Lower leg skin (tissue), 4 donors: ENCODE data around the gene PIEZO2. TPM values are rescaled to one million over a fixed set of nuclear protein-coding genes. Genes with fewer than 3 reads are reported as not detected.
A peak's percentile ranks its signal among the peaks of the same experiment; 100 is the strongest.

ENCODE experiments used
- DNase-seq, 2 donors: peaks; one replicate each; pipeline ENCODE4 v3.0.0-alpha.2; 2019; ENCODE audit warnings: low spot score in 2 of 2
- H3K4me3 ChIP-seq: fragments of 200-600 bp; sonication (generic); 2 replicates; pipeline ENCODE4 v1.5.1; 2017; ENCODE audit warnings: mild to moderate bottlenecking, low read depth; ENCODE audit not compliant: poor library complexity, severe bottlenecking
- POLR2A ChIP-seq, 2 donors: fragments of 450-650 bp; IDR thresholded peaks; one replicate each; pipeline ENCODE4 v1.6.1; 2016 to 2017; ENCODE audit warnings: antibody characterized with exemption in 2 of 2, mild to moderate bottlenecking in 1 of 2, moderate library complexity in 1 of 2
- whole genome bisulfite sequencing, 2 donors: methylation state at CpG; one replicate each; pipeline ENCODE4 v1.1.5; 2018; 5-methylcytosine and 5-hydroxymethylcytosine counted together
- intact Hi-C: fragments of 100-400 bp; cut with DNase I; formaldehyde crosslinking; loops from one replicate; pipeline ENCODE4 v1.15.0; 2023; ENCODE audit warnings: low total_unique reads
- total RNA-seq, 4 donors: library from RNA; depleted of rRNA; stranded (reverse); fragments of >200 nt; gene quantifications; one replicate each; pipeline ENCODE4 v1.1.0, GENCODE V29; 2016
- TF ChIP-seq, protein P1 (sequence below), 3 donors: fragments of 450-650 bp; IDR thresholded peaks; one replicate each; pipeline ENCODE4 v1.5.1; 2016; ENCODE audit warnings: antibody characterized with exemption in 3 of 3, mild to moderate bottlenecking in 3 of 3, moderate library complexity in 2 of 3

PIEZO2 gene
- total RNA-seq, 4 donors from 2014 or later, result 0.30 to 1.8 (median 0.64) TPM

- no peak for TF ChIP-seq POLR2A (IDR thresholded peaks at IDR 0.05)
- TF ChIP-seq, protein P1, sequence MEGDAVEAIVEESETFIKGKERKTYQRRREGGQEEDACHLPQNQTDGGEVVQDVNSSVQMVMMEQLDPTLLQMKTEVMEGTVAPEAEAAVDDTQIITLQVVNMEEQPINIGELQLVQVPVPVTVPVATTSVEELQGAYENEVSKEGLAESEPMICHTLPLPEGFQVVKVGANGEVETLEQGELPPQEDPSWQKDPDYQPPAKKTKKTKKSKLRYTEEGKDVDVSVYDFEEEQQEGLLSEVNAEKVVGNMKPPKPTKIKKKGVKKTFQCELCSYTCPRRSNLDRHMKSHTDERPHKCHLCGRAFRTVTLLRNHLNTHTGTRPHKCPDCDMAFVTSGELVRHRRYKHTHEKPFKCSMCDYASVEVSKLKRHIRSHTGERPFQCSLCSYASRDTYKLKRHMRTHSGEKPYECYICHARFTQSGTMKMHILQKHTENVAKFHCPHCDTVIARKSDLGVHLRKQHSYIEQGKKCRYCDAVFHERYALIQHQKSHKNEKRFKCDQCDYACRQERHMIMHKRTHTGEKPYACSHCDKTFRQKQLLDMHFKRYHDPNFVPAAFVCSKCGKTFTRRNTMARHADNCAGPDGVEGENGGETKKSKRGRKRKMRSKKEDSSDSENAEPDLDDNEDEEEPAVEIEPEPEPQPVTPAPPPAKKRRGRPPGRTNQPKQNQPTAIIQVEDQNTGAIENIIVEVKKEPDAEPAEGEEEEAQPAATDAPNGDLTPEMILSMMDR (IDR thresholded peaks at IDR 0.05), result no peak
- H3K4me3 ChIP-seq, result no peak overlapping the region
- WGBS, 2 donors, result 77 to 88% methylated on average over 4 of the region's 4 CpGs
- intact Hi-C loops, result loop anchor here (10.0 kb wide), 1 partner anchor 187 kb away; no protein-coding TSS in a partner anchor
- no peak for DNase-seq
Measured at GRCh38 chr18:11042247-11042646, 107.1 kb downstream of the PIEZO2 start.

DNA sequence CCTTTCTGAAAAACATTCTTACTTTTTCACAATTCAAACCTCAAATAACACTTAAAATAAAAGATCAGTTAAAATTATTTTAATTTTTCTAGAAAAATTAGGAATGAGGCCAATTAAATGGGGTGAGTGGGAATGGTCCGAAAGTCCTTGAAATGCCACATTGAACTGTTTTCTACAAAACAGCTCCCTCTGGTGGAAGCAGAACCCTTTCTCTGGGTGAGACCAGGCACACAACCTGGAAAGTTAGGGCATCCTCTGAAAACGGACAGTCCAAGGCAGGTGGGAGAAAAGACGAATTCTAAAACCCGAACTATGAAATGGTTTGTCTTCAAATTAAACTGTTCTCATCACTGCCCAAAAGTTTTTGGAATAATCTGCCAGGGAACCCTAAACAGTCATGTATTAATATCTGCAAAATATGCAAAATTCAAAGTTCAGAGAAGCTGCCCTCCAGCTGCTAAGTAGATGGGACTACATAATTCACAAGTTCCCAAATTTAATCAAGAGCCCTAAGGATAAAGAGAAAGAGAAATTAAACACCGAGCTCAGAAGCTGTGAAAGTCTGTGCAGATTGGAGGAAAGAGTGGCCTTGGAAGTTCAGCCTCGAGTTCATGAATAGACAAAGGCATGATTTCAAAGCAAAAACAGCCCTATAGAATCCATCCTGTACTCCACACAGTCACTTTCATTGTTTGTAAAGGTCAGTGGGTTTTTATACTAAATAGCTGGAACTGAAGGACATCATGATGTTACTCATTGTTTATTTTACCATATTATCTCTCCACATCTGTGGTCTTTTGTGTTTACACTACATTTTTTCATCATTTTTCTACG is 108.3 kb downstream of the PIEZO2 start:
- no peak for TF ChIP-seq POLR2A (IDR thresholded peaks at IDR 0.05)
- TF ChIP-seq, protein P1 (IDR thresholded peaks at IDR 0.05), result peak in 1 of 3 donors; percentile 32
- intact Hi-C loops, result loop anchor here (10.0 kb wide), 1 partner anchor 186 kb away; no protein-coding TSS in a partner anchor
- WGBS, 2 donors, result 34 to 49% methylated on average over 7 of the region's 7 CpGs
- H3K4me3 ChIP-seq, result no peak overlapping the region
- DNase-seq, result peak in 1 of 2 donors; percentile 43

DNA sequence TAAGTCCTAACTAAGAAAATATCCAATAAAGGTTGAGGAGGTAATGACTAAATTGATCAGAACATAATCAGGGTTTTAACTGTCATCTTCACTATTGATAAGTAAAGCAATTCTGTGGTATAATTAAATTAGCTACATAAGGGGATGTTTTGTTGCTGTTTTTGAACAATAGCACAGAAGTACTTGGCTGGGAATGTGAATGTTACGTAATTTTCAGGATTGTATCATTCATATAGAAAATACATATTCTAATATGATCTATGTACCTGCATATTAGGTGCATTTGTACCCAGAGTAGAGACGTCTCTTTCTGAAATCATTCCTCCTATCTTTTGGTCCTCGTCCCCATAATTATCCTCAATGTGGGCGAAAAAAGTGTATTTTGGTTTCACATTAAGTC is 109.0 kb downstream of the PIEZO2 start:
- no peak for DNase-seq
- TF ChIP-seq, protein P1 (IDR thresholded peaks at IDR 0.05), result no peak
- H3K4me3 ChIP-seq, result no peak overlapping the region
- 52 to 64% methylated on average over 4 of the region's 4 CpGs for whole genome bisulfite sequencing, 2 donors
- intact Hi-C loops, result loop anchor here (10.0 kb wide), 1 partner anchor 186 kb away; no protein-coding TSS in a partner anchor

DNA sequence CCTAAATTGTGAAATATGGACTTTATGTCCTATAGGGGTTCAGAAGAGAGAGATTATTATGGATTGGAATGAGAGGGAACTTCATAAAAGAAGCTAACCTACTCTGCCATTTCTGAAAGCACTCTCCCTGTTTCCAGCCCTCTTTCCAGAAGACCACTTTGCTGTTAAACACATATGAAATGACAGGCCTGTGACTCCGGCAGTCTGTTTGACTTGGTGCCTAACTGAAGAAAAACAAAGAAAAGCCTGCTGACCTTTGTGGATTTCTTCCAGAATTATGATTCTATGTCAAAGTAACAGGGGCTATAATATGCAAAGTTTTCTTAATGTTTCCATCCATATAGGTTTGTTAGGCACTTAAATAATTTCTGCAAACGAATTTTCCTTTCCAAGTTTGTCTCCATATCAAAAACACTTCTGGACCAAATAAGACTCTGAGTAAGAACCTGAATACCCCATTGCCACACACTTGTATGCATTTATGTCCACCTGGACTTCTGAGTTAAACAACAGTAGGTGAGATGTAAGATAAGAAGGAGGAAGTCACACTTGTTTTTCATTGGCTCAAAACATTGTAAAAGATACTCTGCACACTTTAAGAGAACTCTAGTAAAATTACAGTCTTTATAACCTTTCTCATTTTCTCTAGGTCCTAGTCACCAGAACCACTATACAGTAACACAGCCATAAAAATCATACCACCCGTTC is 111.7 kb downstream of the PIEZO2 start:
- no peak overlapping the region for H3K4me3 ChIP-seq
- 73 to 80% methylated on average over 3 of the region's 3 CpGs for WGBS, 2 donors

DNA sequence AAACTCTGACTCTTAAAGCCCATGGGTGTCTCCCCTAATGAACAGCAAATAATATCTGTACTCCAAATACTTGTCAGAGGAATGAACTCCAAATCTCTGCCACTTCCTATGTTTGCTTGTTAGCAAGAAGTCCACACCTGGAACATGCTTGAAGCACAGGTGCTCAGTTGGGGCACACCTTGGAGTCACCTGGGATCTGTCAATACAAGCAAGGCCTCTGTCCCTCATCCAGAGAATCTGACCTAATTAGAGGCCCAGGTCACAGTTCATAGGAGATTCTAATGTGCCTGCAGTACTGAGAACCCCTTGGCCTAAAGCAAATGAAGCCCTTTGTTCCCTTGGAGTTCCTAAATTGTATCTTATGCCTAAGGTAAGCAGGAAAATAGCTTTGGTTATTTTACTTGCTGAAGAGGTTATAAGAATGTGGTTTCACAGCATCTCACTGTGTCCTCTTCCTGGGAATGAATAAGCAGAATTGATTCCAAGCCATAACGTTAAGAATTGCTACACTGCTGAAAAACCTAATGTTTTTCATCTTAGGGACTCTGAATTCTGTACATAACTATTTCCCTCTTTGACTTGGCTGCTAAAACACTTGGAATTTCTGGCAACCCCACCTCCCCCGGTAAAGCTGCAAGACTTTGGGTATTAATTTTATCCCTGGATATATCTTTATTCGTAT is 113.4 kb downstream of the PIEZO2 start:
- H3K4me3 ChIP-seq, result no peak overlapping the region
- intact Hi-C loops, result no loop called here
- WGBS, 2 donors, result 62 to 63% methylated on average over 3 of the region's 3 CpGs
- DNase-seq, result no peak
- TF ChIP-seq, protein P1 (IDR thresholded peaks at IDR 0.05), result no peak
- no peak for TF ChIP-seq POLR2A (IDR thresholded peaks at IDR 0.05)

More for the DNA sequence above, 111.7 kb downstream of the PIEZO2 start:
- no peak for DNase-seq
- intact Hi-C loops, result no loop called here
- TF ChIP-seq, protein P1 (IDR thresholded peaks at IDR 0.05), result no peak
- no peak for TF ChIP-seq POLR2A (IDR thresholded peaks at IDR 0.05)
